HG03095 (cell line): Measurements from ENCODE around the gene MLF1.
A peak's percentile ranks its signal among the peaks of the same experiment; 100 is the strongest.

Experiments
- ATAC-seq: cut with Tn5 transposase; IDR thresholded peaks from one replicate; pipeline ENCODE4 v1.9.1; 2021; ENCODE audit warnings: moderate library complexity; ENCODE audit not compliant: unreplicated experiment

MLF1 gene

DNA sequence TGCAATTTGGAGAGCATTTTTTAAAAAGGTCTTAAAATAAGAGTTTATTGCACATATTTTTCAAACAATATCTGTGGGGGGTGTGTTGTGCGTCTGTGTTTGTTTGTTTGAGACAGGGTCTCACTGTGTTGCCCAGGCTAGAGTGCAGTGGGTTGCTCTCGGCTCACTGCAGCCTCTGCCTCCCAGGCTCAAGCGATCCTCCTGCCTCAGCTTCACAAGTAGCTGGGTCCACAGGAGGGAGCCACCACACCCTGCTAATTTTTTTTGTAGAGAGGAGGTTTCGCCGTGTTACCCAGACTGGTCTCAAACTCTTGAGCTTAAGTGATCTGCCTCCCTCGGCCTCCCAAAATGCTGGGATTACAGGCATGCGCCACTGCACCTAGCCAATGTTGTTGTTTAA is 2.7 kb downstream of the MLF1 start:
- no peak for ATAC-seq

DNA sequence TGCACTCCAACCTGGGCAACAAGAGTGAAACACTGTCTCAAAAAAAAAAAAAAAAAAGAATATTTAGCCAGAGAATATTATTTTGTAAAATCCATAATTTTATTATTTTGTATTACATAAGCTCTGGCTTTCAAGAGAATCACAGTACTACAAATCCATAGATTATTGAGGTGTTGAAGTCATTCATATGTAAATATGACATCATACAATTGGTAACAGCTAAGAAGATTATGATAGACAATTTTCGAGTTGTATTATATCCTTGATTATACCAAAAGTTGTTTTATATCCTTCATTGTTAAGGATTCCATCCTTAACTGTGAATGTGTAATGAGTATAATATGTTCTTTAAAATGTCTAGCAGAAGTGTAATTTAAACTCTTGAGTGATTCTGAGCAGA is 3.7 kb downstream of the MLF1 start:
- ATAC-seq, result no peak

DNA sequence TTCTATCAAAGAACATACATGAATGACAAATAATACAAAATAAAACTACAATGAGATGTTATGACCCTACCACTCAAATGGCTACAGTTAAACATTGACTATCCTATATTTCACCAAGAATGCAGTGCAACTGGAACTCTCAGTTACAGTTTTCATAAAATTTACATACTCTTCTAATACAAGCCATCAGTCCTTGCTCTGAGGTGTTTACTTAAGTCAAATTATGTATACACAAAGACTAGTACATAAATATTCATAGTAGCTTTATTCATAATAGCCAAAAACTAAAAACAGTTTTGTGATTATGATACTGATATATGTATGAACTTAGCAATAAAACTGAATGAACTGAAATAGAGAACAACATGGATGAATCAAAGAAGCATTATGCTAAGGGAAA is 19.2 kb downstream of the MLF1 start:
- ATAC-seq, result no peak

- ATAC-seq, result no peak
Observed at GRCh38 chr3:158600787-158601186, 29.8 kb downstream of the MLF1 start.

DNA sequence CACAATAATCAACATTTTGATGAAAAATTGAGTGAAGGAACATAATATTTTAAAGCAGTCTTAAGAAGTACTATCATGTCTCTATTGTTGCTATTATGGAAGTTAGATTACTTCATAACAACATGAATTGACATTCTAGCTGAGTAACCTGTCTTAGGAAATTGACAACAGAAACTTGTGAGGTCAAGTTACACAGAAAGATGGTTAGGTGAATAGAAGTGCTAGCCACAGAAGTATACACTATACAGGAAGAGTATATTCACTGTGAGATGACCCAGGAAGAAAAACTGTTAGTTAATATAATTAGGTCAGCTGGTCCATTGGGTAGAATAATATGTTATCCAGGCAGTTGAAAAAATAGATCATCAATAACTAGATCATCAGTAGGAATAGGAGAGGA is 31.2 kb downstream of the MLF1 start:
- ATAC-seq, result no peak

DNA sequence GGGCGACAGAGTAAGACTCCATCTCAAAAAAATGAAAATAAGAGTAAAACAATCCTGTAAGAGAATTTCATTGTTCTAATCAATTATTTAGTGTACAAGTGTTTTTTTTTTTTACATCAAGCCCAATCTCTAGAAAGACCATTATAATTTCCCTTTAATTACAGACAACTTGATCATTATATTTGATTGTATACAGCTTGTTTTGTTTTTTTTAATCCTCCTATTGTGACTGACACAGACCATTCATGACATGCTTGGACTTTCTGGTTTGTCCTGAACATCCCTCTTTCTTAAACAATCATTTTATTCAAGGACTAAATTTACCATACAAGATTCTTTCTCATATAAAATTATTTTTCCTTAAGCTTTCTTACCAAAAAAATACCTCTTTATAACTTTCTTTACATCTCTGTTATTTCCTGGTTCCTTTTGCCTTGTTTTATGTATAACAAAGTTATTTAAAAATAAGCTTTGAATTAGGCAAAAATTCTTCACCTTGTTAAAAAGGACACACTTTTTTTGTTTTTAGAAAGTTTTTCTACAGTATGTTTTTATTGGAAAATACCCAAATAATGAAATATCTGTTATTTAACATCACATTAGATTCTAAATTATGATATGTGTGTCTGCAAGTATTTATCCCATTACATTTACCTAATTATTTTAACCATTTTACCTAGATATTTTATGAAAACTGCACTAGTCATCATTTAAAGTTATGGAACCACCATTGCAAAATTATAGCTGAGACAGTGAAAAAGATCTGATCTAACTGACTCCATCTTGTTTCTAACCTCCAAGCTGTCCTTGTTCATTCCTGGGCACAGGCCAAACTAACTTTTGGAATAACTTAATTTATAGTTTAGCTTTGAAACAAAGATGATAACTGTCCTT is 47.2 kb downstream of the MLF1 start:
- no peak for ATAC-seq

GRCh38 chr3:158625881-158626280 is 54.9 kb downstream of the MLF1 start:
- ATAC-seq, result no peak

DNA sequence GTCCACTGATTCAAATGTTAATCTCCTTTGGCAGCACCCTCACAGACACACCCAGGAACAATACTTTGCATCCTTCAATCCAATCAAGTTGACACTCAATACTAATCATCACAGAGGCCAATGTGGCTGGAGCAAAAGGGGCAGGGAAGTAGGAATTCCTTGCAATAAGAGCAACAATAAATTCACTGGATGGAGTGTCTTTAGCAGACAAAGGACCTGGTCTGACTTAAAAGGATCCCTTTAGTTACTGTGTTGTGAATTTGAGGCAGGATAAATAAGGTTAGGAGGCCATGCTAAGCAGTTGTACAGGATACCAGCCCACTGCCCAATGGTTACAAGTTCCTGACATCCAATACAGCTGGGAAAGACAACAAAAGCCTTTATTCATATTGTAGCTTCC is 61.0 kb downstream of the MLF1 start:
- ATAC-seq, result no peak

DNA sequence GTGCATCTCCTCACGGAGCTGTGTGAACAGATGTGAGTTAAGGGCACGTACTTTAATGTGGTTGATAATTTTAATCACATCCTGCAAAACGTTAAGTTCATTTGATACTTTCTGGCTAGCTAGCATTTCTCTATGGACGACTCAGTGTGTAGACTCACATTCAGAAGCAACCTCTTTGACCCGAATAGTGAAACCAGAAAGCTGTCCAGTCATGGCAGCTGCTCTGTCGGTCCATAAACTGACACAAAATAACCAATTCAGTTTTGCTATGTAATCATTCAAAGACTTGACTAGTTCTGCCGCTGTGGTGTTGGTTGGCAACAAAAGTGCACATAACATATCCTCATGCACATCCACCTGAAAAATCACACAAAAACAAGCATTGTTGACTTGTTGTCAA is 69.7 kb downstream of the MLF1 start:
- no peak for ATAC-seq

DNA sequence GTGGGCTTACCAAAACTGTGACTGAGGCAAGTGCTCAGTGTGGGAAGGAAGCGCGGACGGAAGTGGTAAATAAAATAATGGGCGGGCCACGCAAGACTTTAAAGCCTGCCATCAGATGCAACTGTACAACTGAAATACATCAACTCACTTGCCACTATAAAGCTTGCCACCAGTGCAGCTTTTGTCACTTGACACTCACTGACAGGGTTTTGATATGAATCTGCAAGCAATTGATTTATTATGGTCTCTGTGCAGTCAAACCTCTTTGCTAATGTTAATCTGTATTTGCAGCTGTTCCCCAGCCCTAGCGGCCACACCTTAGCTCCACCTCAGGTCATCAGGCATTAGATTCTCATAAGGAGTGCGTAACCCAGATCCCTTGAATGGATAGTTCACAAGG is 71.0 kb downstream of the MLF1 start:
- no peak for ATAC-seq

GRCh38 chr3:158642474-158643210 is 71.6 kb downstream of the MLF1 start:
- no peak for ATAC-seq

- ATAC-seq, result peak; percentile 99
Observed at GRCh38 chr3:158644345-158644908, 73.4 kb downstream of the MLF1 start, which contains the start of gene GFM1. GFM1 (plus strand) TSS chr3:158644527; CDS start chr3:158644635, 108 bp downstream.

GRCh38 chr3:158649791-158650190 is 78.8 kb downstream of the MLF1 start:
- ATAC-seq, result no peak

GRCh38 chr3:158651192-158651591 is 80.2 kb downstream of the MLF1 start:
- ATAC-seq, result no peak

- ATAC-seq, result no peak
Observed at GRCh38 chr3:158652463-158652862, 81.5 kb downstream of the MLF1 start.
